Stimulated activated CD4-positive, alpha-beta T cell treated with anti-CD3 and anti-CD28 coated beads, Interleukin-4, amount 100 ng/mL, for 48 hours (primary cell): ENCODE data around the gene MSH6.
"Not testable (repeated sequence)": the region's sequence is repeated elsewhere in the genome, so short reads cannot be mapped to it uniquely, and the experiment has no call there.

Experiments
- DNase-seq, 2 donors: peaks; one replicate each; pipeline ENCODE4 v3.0.0-alpha.2; 2020; ENCODE audit warnings: low read depth in 2 of 2

The MSH6 gene

DNA sequence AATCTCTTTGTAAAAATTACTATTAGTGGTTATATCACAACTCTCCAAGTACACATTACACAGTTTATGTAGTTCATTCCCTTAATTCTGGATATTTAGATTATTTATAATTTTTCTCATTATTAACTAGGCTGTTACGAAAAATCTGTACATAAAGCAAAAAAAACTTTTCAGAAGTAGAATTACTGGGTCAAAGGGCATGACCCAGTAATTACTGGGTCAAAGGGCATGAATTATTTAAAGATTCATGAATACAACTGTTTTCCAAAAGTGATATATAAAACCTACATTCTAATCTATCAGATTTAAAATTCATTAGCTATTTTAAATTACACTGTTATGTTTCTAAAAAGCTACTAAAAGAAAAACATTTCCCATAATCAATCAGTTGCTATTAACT, 55.3 kb downstream of the MSH6 start:
- DNase-seq = no peak

DNA sequence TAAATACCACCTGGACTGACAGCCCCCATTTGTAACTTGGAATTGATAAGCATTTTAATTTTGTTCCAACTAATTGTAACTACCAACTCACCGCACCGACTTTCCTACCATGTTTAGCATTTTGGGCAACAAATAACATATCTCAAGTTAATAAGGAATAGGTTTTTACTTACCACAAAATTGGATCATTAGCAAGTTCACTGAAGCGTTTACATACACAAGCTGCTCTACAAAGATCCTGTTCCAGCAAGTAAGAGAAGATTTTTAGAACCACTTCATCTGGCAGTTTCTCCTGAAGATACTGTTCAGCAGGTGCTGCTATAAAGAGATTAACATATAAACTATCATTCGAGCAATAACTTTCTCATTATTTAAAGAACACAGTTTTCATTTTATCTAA, 55.7 kb downstream of the MSH6 start:
- no peak for DNase-seq

DNA sequence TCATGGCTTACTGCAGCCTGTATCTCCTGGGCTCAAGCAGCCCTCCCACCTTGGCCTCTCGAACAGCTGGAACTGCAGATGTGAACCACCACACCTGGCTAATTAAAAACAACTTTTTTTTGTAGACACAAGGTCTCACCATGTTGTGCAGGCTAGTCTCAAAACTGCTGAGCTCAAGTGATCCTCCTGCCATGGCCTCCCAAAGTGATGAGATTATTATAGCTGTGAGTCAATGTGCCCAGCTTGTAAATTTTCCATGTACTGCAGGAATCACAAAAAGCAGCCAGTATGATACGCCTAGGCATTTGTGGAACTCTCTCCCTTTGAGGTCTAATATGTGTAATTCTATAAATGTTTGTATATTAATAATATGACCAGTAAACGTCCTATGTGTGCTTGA, 59.9 kb downstream of the MSH6 start:
- DNase-seq = no peak

DNA sequence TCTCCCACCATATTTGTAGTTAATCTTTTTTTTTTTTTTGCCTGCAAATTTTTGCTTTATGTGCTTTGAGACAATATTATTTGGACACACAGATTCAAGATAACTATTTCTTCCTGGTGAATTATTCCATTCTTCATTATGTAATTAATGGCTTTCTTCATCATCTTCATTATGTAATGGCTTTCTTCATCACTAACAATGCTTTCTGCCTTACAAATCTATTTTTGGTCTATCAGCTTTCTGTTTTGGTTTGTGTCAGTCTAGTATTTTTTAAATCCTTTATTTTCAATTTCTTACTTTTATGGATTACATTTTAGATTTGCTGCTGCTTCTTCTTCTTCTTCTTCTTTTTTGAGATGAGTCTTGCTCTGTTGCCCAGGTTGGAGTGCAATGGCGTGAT, 60.5 kb downstream of the MSH6 start:
- DNase-seq = no peak

DNA sequence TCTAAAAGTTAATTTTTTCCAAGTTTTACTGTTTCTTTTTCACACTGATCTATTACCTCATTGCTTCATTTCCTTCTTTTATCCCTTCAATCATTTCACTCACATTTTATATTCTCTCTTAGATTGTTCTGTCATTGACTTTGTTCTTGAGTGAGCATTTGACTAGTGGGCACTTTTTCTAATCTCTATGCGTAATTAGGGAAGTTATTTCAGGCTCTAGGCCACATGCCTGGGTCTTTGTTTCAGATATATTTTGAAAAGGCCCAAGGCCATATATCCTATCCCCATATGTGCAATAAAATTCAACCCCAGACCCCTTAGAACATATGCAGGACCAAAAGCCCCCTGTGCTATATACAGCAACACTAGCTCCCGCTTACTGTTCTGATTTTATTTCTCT, 61.2 kb downstream of the MSH6 start:
- DNase-seq = no peak

DNA sequence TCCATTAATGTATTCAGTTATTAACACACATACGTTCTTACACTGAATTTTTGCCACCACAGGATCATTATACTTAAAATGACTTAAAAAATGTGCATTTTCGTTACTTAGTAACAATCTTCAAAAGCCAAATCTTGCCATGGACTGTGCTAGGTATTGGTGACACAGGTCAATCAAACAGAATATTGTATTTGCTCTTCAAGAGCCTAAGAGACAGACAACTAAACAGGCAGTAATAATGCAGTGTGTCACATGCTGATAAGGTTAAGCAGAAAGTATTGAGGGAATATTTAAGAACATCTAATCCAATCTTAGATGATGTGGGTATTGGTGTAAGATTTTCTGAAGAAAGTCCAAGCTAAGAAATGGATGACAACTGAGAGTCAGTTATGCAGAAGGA, 66.4 kb downstream of the MSH6 start:
- DNase-seq = no peak

DNA sequence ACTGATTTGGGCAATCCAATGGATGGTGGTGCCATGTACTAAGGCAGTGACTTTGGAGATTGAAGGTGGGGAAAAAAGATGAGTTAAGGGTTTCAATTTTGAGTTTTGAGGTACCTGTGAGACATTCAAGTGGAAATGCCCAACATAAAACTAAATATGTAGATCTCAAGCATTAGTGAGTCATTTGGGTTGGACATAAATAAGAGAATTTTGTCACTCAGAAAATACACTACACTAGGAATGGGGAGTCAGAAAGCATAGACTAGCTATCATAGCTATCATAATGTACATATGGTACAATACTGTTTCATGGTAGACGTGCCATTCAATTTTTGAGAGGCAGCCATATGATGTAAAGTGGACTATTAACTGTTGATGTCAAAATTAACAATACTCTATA, 67.3 kb downstream of the MSH6 start:
- no peak for DNase-seq

DNA sequence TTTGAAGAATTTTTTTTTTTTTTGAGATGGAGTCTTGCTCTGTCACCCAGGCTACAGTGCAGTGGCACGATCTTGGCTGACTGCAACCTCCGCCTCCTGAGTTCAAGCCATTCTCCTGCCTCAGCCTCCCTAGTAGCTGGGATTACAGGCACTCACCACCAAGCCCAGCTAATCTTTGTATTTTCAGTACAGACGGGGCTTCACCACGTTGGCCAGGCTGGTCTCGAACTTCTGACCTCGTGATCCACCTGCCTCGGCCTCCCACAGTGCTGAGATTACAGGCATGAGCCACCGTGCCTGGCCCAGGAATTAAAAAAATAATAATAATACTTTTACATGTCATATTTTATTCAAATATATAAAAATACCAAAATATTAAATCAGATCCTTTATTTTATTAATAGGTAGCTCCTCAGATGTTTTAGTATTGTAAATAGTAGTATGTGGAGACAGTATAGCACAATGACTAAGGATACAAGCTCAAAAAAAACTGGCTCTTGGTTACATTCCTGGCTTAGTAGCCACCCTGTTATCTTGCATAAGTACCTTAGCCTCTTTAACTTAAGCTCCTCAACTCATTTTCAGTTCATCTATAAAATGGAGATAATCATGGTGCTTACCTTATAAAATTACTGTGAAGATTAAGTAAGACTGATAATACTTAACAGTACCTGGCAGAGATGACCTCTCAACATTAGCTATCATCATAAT, 70.3 kb downstream of the MSH6 start:
- DNase-seq = not testable (repeated sequence)
